Omental fat pad (tissue), 4 donors: ENCODE results near the gene PDE11A. TPM values are rescaled to one million over a fixed set of nuclear protein-coding genes. Genes with fewer than 3 reads are reported as not detected.

Experiments
- ATAC-seq: fragments of 150-250 bp; one replicate; pipeline ENCODE4 v1.9.1; 2016; ENCODE audit warnings: mild to moderate bottlenecking, moderate library complexity; ENCODE audit not compliant: low FRiP score
- DNase-seq: peaks from one replicate; pipeline ENCODE4 v3.0.0-alpha.2; 2019; ENCODE audit warnings: low spot score
- total RNA-seq, 4 donors: library from RNA; depleted of rRNA; stranded (reverse); fragments of >200 nt; gene quantifications; one replicate each; pipeline ENCODE4 v1.1.0, GENCODE V29; 2016
- TF ChIP-seq, protein P1 (sequence below), 3 donors: fragments of 450-650 bp; IDR thresholded peaks; one replicate each; pipeline ENCODE4 v1.5.1; 2016 to 2017; ENCODE audit warnings: antibody characterized with exemption in 3 of 3, mild to moderate bottlenecking in 3 of 3, moderate library complexity in 2 of 3

PDE11A gene
- total RNA-seq, 4 donors from 2014 or later: 0.16 to 0.65 TPM; not detected in 2

DNA sequence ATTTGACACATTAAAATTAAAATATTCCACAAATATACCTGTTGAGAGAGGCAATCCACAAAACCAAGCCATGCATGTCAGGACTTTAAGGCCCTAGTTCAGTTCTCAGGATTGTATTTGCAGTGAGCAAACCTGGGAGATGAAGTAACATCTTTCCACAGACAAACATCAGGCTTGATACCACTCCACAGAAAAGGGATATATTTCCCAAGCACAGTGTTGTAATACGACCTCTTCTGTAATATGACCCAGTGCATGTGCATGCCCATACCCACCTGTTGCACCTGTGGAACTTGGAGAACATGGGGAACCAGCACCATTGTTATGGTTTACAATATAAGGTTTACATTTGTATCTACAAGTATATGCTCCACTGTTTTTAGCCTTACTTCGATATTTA, 184.0 kb downstream of the PDE11A start:
- ATAC-seq: no peak

GRCh38 chr2:177887722-177888121, 184.9 kb downstream of the PDE11A start:
- TF ChIP-seq, protein P1, sequence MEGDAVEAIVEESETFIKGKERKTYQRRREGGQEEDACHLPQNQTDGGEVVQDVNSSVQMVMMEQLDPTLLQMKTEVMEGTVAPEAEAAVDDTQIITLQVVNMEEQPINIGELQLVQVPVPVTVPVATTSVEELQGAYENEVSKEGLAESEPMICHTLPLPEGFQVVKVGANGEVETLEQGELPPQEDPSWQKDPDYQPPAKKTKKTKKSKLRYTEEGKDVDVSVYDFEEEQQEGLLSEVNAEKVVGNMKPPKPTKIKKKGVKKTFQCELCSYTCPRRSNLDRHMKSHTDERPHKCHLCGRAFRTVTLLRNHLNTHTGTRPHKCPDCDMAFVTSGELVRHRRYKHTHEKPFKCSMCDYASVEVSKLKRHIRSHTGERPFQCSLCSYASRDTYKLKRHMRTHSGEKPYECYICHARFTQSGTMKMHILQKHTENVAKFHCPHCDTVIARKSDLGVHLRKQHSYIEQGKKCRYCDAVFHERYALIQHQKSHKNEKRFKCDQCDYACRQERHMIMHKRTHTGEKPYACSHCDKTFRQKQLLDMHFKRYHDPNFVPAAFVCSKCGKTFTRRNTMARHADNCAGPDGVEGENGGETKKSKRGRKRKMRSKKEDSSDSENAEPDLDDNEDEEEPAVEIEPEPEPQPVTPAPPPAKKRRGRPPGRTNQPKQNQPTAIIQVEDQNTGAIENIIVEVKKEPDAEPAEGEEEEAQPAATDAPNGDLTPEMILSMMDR (IDR thresholded peaks at IDR 0.05): no peak
- ATAC-seq (no peak), DNase-seq (no peak)

More for the DNA sequence above, 184.0 kb downstream of the PDE11A start:
- no peak for DNase-seq
- TF ChIP-seq, protein P1 (IDR thresholded peaks at IDR 0.05): no peak

GRCh38 chr2:177886824-177887223, 185.8 kb downstream of the PDE11A start:
- ATAC-seq (no peak), DNase-seq (no peak)
- TF ChIP-seq, protein P1 (IDR thresholded peaks at IDR 0.05): no peak

GRCh38 chr2:177885828-177886466, 186.6 kb downstream of the PDE11A start:
- ATAC-seq (no peak), DNase-seq (no peak)
- TF ChIP-seq, protein P1 (IDR thresholded peaks at IDR 0.05): no peak

DNA sequence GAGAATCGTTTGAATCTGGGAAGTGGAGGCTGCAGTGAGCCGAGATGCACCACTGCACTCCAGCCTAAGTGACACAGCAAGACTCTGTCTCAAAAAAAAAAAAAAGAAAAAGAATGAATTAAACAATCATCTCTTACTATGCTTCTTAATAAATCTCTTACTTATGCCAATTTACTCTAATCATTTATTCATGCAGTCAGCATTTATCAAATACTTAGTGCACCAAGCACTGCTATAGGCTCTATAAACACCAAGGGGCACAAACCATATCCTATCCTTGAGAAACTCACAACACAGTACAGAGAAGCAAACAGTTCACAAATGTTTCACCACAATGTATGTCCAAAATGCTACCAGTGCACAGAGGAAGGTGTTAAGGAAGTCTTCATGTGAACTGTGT, 189.4 kb downstream of the PDE11A start:
- ATAC-seq: no peak
- TF ChIP-seq, protein P1 (IDR thresholded peaks at IDR 0.05): no peak
- no peak for DNase-seq

DNA sequence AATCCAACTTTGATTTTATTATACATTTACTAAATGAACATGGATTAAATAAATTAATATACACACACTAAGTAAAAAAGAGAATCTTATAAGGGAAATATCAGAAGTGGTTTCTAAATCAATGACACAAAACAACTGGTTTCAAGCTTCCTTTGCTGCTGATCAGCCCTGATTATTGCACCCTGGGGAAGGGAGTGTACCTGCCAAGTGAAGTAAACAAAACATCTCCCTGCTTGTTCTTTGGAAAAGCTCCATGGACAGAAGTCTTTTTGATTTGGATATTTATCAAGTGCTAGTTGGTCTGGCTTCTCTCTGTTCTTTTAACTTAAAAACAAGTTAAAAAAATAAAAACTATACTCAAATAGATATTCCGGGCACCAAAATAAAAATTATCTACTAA, 190.1 kb downstream of the PDE11A start:
- DNase-seq: no peak
- no peak for ATAC-seq
- TF ChIP-seq, protein P1 (IDR thresholded peaks at IDR 0.05): no peak

DNA sequence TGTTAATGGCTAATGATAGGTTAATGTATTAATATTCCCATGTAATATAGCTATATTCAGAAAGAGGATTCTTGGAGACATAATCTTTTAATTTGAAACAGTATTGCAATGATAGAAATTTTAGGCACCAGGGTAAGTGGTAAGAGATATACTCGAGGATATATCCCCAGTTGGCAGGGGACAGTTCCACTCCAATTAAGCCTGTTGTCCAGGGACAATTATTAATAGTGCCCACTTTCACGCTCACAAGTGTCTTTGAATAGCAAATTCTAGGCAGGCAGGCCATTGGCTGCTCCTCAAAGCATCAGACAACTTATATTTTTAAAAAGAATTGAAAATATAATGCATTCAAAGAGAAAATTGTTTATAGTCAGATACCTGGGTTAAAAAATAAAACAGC, 190.7 kb downstream of the PDE11A start:
- ATAC-seq (no peak), DNase-seq (no peak)
- TF ChIP-seq, protein P1 (IDR thresholded peaks at IDR 0.05): no peak
